Activated naive CD8-positive, alpha-beta T cell treated with anti-CD3 and anti-CD28 coated beads, Interleukin-2, amount 50 U/mL, for 24 hours (primary cell): Measurements from ENCODE around the gene CFAP54.

ENCODE experiments used
- ATAC-seq: fragments of 150-1000 bp; cut with Tn5 transposase; one replicate; pipeline ENCODE4 v1.10.0; 2021
- DNase-seq: peaks from one replicate; pipeline ENCODE4 v3.0.0; 2021
- H3K27ac Mint-ChIP-seq: one replicate; pipeline ENCODE4 v1.8.0; 2021; ENCODE audit warnings: mild to moderate bottlenecking, mixed read lengths
- H3K27me3 Mint-ChIP-seq: one replicate; pipeline ENCODE4 v1.8.0; 2021; ENCODE audit warnings: mixed read lengths
- H3K36me3 Mint-ChIP-seq: one replicate; pipeline ENCODE4 v1.8.0; 2021; ENCODE audit warnings: low read depth, mixed read lengths
- H3K4me1 Mint-ChIP-seq: one replicate; pipeline ENCODE4 v1.8.0; 2021; ENCODE audit warnings: mixed read lengths
- H3K4me3 Mint-ChIP-seq: one replicate; pipeline ENCODE4 v1.8.0; 2021; ENCODE audit warnings: mild to moderate bottlenecking, moderate library complexity, mixed read lengths
- H3K9me3 Mint-ChIP-seq: one replicate; pipeline ENCODE4 v1.8.0; 2021; ENCODE audit warnings: mixed read lengths

The CFAP54 gene

GRCh38 chr12:96495155-96495554 is 5.8 kb downstream of the CFAP54 start:
- peaks cover 2% of the 10 kb centered on the region for H3K4me1 Mint-ChIP-seq
- no peak for DNase-seq
- no peaks in the 10 kb centered on the region for H3K36me3 Mint-ChIP-seq
- H3K4me3 Mint-ChIP-seq = no peak overlapping the region
- H3K27ac Mint-ChIP-seq = no peak overlapping the region
- ATAC-seq = no peak
- no peaks in the 10 kb centered on the region for H3K9me3 Mint-ChIP-seq
- no peaks in the 10 kb centered on the region for H3K27me3 Mint-ChIP-seq

DNA sequence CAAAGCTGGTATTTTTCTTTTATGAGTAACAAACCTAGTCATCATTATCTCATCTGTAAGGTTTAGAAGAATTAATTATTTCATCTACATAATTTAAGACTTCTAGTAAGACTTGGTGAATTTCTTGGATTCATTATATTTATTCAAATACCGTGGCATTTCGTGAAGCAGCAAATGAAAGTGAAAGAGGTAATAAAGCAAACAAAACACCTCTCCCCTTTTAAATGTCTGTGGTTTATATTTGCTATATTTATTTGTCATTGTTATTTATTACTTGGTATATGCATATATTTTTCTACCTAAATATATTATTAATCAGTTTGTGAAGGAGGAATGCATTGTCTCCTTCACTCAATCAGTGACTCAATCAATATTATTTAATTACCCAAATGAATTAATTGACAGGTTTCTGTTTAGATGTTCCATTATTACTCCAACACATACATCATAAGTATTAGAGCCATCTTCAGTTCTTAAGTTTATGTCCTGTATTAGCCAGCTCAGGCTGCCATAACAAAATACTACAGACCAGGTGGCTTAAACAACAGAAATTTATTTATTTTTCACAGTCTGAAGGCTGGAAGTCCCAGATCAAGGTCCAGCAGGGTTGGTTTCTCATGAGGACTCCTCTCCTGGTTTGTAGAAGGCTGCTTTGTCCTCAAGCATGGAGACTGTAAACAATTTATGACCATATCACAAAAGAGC is 6.6 kb downstream of the CFAP54 start:
- ATAC-seq (no peak), DNase-seq (no peak)
- H3K27me3 Mint-ChIP-seq = no peaks in the 10 kb centered on the region
- no peaks in the 10 kb centered on the region for H3K9me3 Mint-ChIP-seq
- no peak overlapping the region for H3K4me3 Mint-ChIP-seq
- peaks cover 9% of the 10 kb centered on the region for H3K4me1 Mint-ChIP-seq
- no peak overlapping the region for H3K27ac Mint-ChIP-seq
- no peaks in the 10 kb centered on the region for H3K36me3 Mint-ChIP-seq

GRCh38 chr12:96496944-96497343 is 7.6 kb downstream of the CFAP54 start:
- no peak for DNase-seq
- no peaks in the 10 kb centered on the region for H3K36me3 Mint-ChIP-seq
- H3K27me3 Mint-ChIP-seq = no peaks in the 10 kb centered on the region
- no peak overlapping the region for H3K27ac Mint-ChIP-seq
- peaks cover 19% of the 10 kb centered on the region for H3K4me1 Mint-ChIP-seq
- no peak for ATAC-seq
- H3K4me3 Mint-ChIP-seq = no peak overlapping the region
- H3K9me3 Mint-ChIP-seq = no peaks in the 10 kb centered on the region

- DNase-seq = no peak
Observed at GRCh38 chr12:96497855-96498254, 8.5 kb downstream of the CFAP54 start.

DNA sequence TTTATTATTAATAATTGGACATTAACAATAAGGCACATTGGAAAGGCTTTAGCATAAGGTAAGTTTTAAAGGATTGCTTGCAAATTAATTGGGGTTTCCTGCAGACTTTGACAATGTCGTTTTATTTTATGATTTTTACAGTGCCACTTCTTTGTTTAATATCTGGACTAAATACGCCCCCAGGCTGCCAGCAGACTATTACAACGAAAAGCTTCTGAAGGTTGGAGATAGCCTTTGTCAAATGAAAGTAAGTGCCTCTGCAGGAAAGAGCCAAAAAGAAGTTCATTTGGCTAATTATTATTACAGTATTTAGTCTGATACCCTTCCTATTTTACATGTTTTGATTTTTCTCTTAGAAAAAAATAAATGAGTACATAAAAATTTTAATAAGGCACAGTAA is 11.3 kb downstream of the CFAP54 start:
- DNase-seq = no peak
- Mint-ChIP-seq H3K9me3 (no peaks in the 10 kb centered on the region), H3K4me3 (no peak overlapping the region), H3K27ac (peak overlapping the region; percentile 87), H3K36me3 (no peaks in the 10 kb centered on the region), H3K27me3 (no peaks in the 10 kb centered on the region), H3K4me1 (peaks cover 37% of the 10 kb centered on the region)
- ATAC-seq = no peak

More at GRCh38 chr12:96497855-96498254, 8.5 kb downstream of the CFAP54 start:
- Mint-ChIP-seq H3K27me3 (no peaks in the 10 kb centered on the region), H3K4me3 (no peak overlapping the region), H3K36me3 (no peaks in the 10 kb centered on the region), H3K27ac (no peak overlapping the region), H3K9me3 (no peaks in the 10 kb centered on the region), H3K4me1 (peaks cover 27% of the 10 kb centered on the region)
- ATAC-seq = no peak

DNA sequence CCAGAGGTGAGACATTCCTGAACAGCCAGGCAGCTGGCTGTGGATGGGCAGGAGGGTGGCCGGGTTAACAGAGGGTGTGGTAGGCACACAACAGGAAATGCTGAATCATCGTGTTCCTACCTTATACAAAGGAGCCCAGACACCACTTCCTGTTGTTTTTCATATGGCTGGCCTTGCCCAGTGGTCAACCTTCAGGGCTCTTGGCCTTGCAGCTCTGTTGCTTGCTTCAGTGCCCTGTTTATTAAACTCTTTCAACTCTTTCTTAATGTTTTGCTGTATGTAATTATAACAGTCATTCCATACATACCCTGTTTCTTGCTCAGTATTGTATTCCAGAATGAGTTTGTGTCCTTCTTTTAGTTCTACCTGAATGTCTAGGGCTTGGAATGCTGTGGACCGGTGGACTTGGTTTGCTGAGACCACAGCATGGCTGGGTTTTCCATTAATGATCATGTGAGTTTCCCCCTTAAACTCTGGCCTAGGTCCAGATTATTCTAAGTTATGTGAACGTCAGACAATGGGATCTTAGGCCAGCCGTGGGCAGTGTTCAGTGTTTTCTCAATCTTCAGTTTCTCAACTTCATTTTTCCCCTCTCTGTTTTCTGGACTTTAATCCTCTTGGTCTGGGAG is 11.9 kb downstream of the CFAP54 start:
- ATAC-seq (peak; percentile 78), DNase-seq (peak; percentile 13)
- Mint-ChIP-seq H3K36me3 (no peaks in the 10 kb centered on the region), H3K27me3 (no peaks in the 10 kb centered on the region), H3K9me3 (no peaks in the 10 kb centered on the region), H3K27ac (peak overlapping the region; percentile 87), H3K4me3 (no peak overlapping the region), H3K4me1 (peaks cover 37% of the 10 kb centered on the region)

DNA sequence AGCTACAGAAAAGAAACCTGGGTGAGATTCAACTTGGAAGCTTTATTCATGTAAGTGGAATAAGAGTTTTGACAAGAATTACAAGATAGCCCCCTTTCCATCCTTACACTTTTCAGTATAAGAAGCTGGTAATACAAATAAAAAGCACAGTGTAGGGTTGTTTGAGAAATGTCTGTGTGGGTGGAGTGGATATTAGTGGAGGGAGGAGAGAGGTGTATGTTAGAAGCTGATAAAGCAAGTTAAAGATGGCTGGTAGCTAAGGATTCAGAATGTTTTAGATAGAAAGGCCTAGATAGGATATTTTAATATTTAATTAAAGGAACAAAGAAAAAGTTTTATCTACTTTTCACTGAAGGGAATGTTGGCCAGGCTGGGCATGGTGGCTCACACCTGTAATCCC is 12.5 kb downstream of the CFAP54 start:
- no peak for DNase-seq
- Mint-ChIP-seq H3K4me3 (no peak overlapping the region), H3K4me1 (peaks cover 37% of the 10 kb centered on the region), H3K27me3 (no peaks in the 10 kb centered on the region), H3K27ac (peak overlapping the region; percentile 87), H3K36me3 (no peaks in the 10 kb centered on the region), H3K9me3 (no peaks in the 10 kb centered on the region)
- ATAC-seq = no peak

DNA sequence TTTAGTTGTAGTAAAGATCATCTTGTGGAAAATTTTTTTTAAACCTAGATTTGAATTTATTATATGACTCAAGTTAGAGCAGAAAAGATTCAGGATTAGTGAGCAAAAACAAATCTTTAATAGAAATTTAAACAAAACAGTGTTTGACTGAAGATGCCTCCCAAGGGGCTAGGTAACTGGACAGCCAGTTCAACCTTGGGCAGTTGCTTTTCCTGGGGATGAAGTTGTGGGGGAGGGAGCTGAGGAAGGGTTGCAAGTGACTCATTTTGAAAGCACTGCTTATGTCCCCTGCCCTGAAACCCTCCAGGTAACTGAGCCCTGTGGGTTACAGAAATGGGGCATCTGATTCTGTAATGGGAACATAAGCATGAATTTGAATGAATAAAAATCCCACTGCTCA is 13.1 kb downstream of the CFAP54 start:
- H3K4me1 Mint-ChIP-seq = peaks cover 37% of the 10 kb centered on the region
- ATAC-seq (peak; percentile 48), DNase-seq (peak; percentile 16)
- H3K4me3 Mint-ChIP-seq = no peak overlapping the region
- H3K9me3 Mint-ChIP-seq = no peaks in the 10 kb centered on the region
- H3K27me3 Mint-ChIP-seq = no peaks in the 10 kb centered on the region
- peak overlapping the region; percentile 84 for H3K27ac Mint-ChIP-seq
- H3K36me3 Mint-ChIP-seq = no peaks in the 10 kb centered on the region

GRCh38 chr12:96502949-96503532 is 13.7 kb downstream of the CFAP54 start:
- DNase-seq = no peak
- no peaks in the 10 kb centered on the region for H3K9me3 Mint-ChIP-seq
- no peaks in the 10 kb centered on the region for H3K36me3 Mint-ChIP-seq
- H3K4me3 Mint-ChIP-seq = no peak overlapping the region
- peak overlapping the region; percentile 84 for H3K27ac Mint-ChIP-seq
- no peak for ATAC-seq
- H3K4me1 Mint-ChIP-seq = peaks cover 37% of the 10 kb centered on the region
- no peaks in the 10 kb centered on the region for H3K27me3 Mint-ChIP-seq

DNA sequence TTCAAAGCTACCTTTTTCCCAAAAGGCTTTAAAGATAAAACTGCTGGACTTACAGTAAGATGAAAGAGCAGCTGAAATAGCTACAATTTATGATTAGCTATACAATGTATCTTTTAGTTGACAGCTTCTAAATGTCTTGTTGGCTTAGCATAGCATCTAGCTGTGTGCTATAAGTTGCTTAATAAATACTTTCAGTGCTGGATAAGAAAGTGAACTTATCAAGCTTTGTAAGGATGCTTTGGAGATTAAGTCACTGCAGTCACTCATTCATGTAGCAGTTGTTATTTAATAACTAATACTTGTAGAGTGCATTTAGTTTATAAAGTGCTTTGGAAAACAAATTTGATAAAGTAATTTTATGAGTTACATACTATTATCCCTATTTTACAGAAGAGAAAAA is 14.6 kb downstream of the CFAP54 start:
- H3K9me3 Mint-ChIP-seq = no peaks in the 10 kb centered on the region
- no peaks in the 10 kb centered on the region for H3K36me3 Mint-ChIP-seq
- no peak overlapping the region for H3K27ac Mint-ChIP-seq
- no peak overlapping the region for H3K4me3 Mint-ChIP-seq
- ATAC-seq = no peak
- H3K4me1 Mint-ChIP-seq = peaks cover 37% of the 10 kb centered on the region
- no peaks in the 10 kb centered on the region for H3K27me3 Mint-ChIP-seq
- no peak for DNase-seq

DNA sequence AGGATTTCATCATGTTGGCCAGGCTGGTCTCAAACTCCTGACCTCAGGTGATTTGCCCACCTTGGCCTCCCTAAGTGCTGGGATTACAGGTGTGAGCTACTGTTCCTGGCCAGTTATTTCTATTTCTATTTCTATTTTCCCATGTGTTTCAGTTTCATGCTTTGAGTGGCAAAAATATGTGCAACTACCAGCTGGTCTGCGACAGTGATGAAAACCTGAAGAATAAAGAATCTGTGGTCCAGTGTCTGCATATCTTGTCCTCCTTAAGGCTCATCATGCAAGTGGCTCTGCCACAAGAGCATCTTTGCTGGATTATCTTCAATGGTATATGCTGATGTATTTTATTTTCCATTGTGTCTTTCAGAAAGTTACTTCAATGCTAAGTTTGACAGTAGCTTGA is 17.4 kb downstream of the CFAP54 start:
- Mint-ChIP-seq H3K27me3 (no peaks in the 10 kb centered on the region), H3K36me3 (no peaks in the 10 kb centered on the region), H3K4me3 (no peak overlapping the region), H3K4me1 (peaks cover 20% of the 10 kb centered on the region), H3K9me3 (no peaks in the 10 kb centered on the region), H3K27ac (no peak overlapping the region)
- ATAC-seq = no peak
- DNase-seq = no peak

GRCh38 chr12:96510306-96510764 is 21.0 kb downstream of the CFAP54 start:
- Mint-ChIP-seq H3K4me1 (peaks cover 3% of the 10 kb centered on the region), H3K27ac (no peak overlapping the region), H3K36me3 (no peaks in the 10 kb centered on the region), H3K9me3 (no peaks in the 10 kb centered on the region), H3K27me3 (no peaks in the 10 kb centered on the region), H3K4me3 (no peak overlapping the region)
- no peak for DNase-seq
- no peak for ATAC-seq

GRCh38 chr12:96513166-96513565 is 23.8 kb downstream of the CFAP54 start:
- H3K27me3 Mint-ChIP-seq = no peaks in the 10 kb centered on the region
- no peak overlapping the region for H3K27ac Mint-ChIP-seq
- H3K4me3 Mint-ChIP-seq = no peak overlapping the region
- ATAC-seq (no peak), DNase-seq (no peak)
- peaks cover 20% of the 10 kb centered on the region for H3K4me1 Mint-ChIP-seq
- no peaks in the 10 kb centered on the region for H3K9me3 Mint-ChIP-seq
- H3K36me3 Mint-ChIP-seq = no peaks in the 10 kb centered on the region

GRCh38 chr12:96513681-96514080 is 24.3 kb downstream of the CFAP54 start:
- Mint-ChIP-seq H3K9me3 (no peaks in the 10 kb centered on the region), H3K36me3 (no peaks in the 10 kb centered on the region), H3K4me1 (peaks cover 20% of the 10 kb centered on the region), H3K4me3 (no peak overlapping the region), H3K27me3 (no peaks in the 10 kb centered on the region), H3K27ac (no peak overlapping the region)
- DNase-seq (no peak), ATAC-seq (no peak)

- Mint-ChIP-seq H3K9me3 (no peaks in the 10 kb centered on the region), H3K4me3 (no peak overlapping the region), H3K27ac (no peak overlapping the region), H3K36me3 (no peaks in the 10 kb centered on the region), H3K4me1 (peaks cover 20% of the 10 kb centered on the region), H3K27me3 (no peaks in the 10 kb centered on the region)
- ATAC-seq = no peak
- no peak for DNase-seq
Observed at GRCh38 chr12:96514328-96514727, 25.0 kb downstream of the CFAP54 start.
